Gastroesophageal sphincter (tissue), 4 donors: Measurements from ENCODE around the gene PDE6D. TPM values are rescaled to one million over a fixed set of nuclear protein-coding genes. Genes with fewer than 3 reads are reported as not detected.
A peak's percentile ranks its signal among the peaks of the same experiment; 100 is the strongest.

Experiments used
- ATAC-seq: fragments of 150-250 bp; one replicate; pipeline ENCODE4 v1.9.1; 2016; ENCODE audit warnings: mild to moderate bottlenecking, moderate library complexity
- H3K27ac ChIP-seq, 4 donors: fragments of 200-600 bp; sonication (generic) in 3 of 4; 1 replicate in 3 of 4; 2 replicates in 1 of 4; pipeline ENCODE4 v1.5.1; 2016 to 2019
- H3K27me3 ChIP-seq: fragments of 200-600 bp; sonication (generic); one replicate; pipeline ENCODE4 v1.5.1; 2019
- H3K36me3 ChIP-seq, 2 donors: fragments of 200-600 bp; sonication (generic); one replicate each; pipeline ENCODE4 v1.5.1; 2019; ENCODE audit warnings: control low read depth in 1 of 2
- H3K4me1 ChIP-seq, 3 donors: fragments of 200-600 bp; sonication (generic); 1 replicate in 2 of 3; 2 replicates in 1 of 3; pipeline ENCODE4 v1.5.1; 2016 to 2019; ENCODE audit warnings: control low read depth in 2 of 3
- H3K4me3 ChIP-seq, 2 donors: fragments of 200-600 bp; sonication (generic); one replicate each; pipeline ENCODE4 v1.5.1; 2019; ENCODE audit warnings: mild to moderate bottlenecking in 1 of 2, moderate library complexity in 1 of 2
- H3K9me3 ChIP-seq, 3 donors: fragments of 200-600 bp; sonication (generic); one replicate each; pipeline ENCODE4 v1.5.1; 2017 to 2019; ENCODE audit warnings: control low read depth in 2 of 3
- EP300 ChIP-seq: sonication (generic); formaldehyde crosslinking; IDR thresholded peaks from one replicate; pipeline ENCODE4 v1.6.1; 2017; ENCODE audit warnings: antibody characterized with exemption, mild to moderate bottlenecking
- POLR2A ChIP-seq, 2 donors: fragments of 450-650 bp; IDR thresholded peaks; one replicate each; pipeline ENCODE4 v1.6.1; 2017; ENCODE audit warnings: antibody characterized with exemption in 2 of 2, mild to moderate bottlenecking in 2 of 2, moderate library complexity in 1 of 2
- POLR2AphosphoS5 ChIP-seq: sonication (generic); formaldehyde crosslinking; IDR thresholded peaks from one replicate; pipeline ENCODE4 v1.6.1; 2017; ENCODE audit warnings: antibody characterized with exemption
- WGBS, 2 donors: methylation state at CpG; one replicate each; pipeline ENCODE4 v1.1.5; 2018; ENCODE audit warnings: low coverage in 1 of 2; 5-methylcytosine and 5-hydroxymethylcytosine counted together
- total RNA-seq, 4 donors: library from RNA; depleted of rRNA; stranded (reverse); fragments of >200 nt; gene quantifications; one replicate each; pipeline ENCODE4 v1.1.0, GENCODE V29; 2016
- TF ChIP-seq, protein P1 (sequence below), 4 experiments: fragments of 200-600 bp in 2 of 4; fragments of 450-650 bp in 2 of 4; sonication (generic) in 1 of 4; IDR thresholded peaks; one replicate each; pipeline ENCODE4 v1.5.1; 2017 to 2019; ENCODE audit warnings: antibody characterized with exemption in 4 of 4, mild to moderate bottlenecking in 2 of 4, moderate library complexity in 2 of 4

The PDE6D gene
- total RNA-seq, 4 donors from 2014 or later = 24.3 to 33.7 (median 28.7) TPM

DNA sequence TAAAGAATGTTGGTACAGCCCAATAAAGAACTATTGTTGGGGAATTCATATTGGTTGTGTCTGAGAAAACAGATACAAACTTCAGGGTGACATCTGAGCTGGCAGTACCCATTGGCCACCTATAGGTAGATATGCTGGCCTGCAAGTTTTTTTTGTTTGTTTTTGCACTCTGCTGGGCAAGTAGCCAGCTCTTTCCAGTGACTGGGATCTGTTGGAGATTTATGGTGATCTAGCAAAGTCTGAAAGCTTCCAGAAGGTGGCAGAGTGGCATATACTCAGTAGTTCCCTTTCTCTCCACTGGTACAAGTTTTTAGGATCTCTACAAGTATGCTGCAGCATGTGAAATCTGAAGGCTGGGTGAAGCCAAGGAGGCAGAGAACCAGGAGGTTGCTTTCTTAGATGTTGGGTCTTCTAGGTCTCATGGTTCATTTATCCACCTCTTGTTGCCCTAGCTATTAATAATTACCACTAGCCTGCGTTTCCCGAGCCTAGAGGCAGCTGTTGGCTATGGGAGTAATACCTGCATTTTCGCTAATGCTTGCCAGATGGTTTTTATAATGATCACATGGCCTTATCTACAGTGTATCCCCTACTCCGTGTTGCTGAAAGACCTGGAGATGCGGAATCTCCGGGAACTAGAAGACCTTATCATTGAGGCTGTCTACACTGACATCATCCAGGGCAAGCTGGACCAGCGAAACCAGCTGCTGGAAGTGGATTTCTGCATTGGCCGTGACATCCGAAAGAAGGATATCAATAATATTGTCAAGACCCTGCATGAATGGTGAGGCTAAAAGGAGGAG, 14.6 kb upstream of the PDE6D start:
- H3K36me3 ChIP-seq = peaks cover 0 to 99% of the 10 kb centered on the region in 2 donors
- no peak for TF ChIP-seq POLR2AphosphoS5
- TF ChIP-seq POLR2A (IDR thresholded peaks at IDR 0.05) = no peak
- TF ChIP-seq, protein P1, sequence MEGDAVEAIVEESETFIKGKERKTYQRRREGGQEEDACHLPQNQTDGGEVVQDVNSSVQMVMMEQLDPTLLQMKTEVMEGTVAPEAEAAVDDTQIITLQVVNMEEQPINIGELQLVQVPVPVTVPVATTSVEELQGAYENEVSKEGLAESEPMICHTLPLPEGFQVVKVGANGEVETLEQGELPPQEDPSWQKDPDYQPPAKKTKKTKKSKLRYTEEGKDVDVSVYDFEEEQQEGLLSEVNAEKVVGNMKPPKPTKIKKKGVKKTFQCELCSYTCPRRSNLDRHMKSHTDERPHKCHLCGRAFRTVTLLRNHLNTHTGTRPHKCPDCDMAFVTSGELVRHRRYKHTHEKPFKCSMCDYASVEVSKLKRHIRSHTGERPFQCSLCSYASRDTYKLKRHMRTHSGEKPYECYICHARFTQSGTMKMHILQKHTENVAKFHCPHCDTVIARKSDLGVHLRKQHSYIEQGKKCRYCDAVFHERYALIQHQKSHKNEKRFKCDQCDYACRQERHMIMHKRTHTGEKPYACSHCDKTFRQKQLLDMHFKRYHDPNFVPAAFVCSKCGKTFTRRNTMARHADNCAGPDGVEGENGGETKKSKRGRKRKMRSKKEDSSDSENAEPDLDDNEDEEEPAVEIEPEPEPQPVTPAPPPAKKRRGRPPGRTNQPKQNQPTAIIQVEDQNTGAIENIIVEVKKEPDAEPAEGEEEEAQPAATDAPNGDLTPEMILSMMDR (IDR thresholded peaks at IDR 0.05) = peak in 1 of 4 experiments; percentile 4
- no peak for TF ChIP-seq EP300
- H3K4me3 ChIP-seq = no peak overlapping the region
- H3K9me3 ChIP-seq = no peaks in the 10 kb centered on the region
- 81 to 87% methylated on average over 4 to 6 of the region's 9 CpGs for WGBS, 2 donors
- no peak for ATAC-seq
- H3K27me3 ChIP-seq = no peaks in the 10 kb centered on the region
- no peaks in the 10 kb centered on the region for H3K4me1 ChIP-seq
- H3K27ac ChIP-seq = no peak overlapping the region

DNA sequence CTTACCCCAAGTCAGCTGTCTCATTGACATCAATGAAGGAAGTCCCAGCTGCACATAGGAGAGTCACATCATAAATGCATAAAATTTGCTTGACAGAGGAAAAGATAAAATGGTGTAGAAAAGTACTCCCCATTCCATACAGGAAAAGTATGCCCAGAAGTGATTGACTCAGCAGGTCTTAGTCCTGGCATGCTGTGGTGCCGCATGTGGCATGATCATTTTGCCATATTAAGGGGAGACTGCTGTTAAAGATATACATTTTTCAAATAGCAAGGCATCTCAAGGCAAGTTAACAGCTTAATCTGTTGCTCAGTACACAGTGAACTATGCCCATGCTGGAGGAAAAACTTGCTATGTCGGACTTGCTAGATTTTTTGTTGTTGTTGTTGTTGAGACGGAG, 13.3 kb upstream of the PDE6D start:
- Histone ChIP-seq H3K36me3 (peaks cover 0 to 97% of the 10 kb centered on the region in 2 donors), H3K4me1 (no peaks in the 10 kb centered on the region), H3K9me3 (no peaks in the 10 kb centered on the region), H3K27me3 (no peaks in the 10 kb centered on the region), H3K27ac (no peak overlapping the region), H3K4me3 (no peak overlapping the region)
- 93 to 95% methylated on average over 2 to 3 of the region's 3 CpGs for WGBS, 2 donors
- no peak for TF ChIP-seq EP300
- TF ChIP-seq POLR2AphosphoS5 = no peak
- TF ChIP-seq POLR2A (IDR thresholded peaks at IDR 0.05) = no peak
- TF ChIP-seq, protein P1 (IDR thresholded peaks at IDR 0.05) = no peak
- no peak for ATAC-seq

DNA sequence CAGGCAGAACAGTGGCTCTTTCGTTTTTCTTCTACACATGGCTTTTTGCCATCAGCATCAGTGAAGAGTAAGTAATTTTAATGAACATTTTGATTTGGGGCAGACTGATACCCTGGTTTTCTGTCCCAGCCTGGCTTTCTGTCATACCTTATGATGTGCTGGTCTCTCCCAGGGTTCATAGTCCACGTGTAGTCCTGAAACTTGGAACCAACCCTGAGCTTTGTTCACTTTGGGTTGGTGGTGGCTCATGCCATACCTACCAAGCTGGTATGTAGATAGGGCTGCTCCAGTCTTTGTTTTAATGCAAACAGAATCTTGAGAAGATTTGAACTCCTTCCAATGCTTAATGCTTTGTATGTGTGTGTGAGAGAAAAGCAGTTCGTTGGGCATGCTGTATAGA, 10.0 kb upstream of the PDE6D start:
- no peak for ATAC-seq
- Histone ChIP-seq H3K27ac (no peak overlapping the region), H3K36me3 (peaks cover 0 to 76% of the 10 kb centered on the region in 2 donors), H3K27me3 (no peaks in the 10 kb centered on the region), H3K9me3 (no peaks in the 10 kb centered on the region), H3K4me1 (peaks cover 0 to 28% (median 8%) of the 10 kb centered on the region in 3 donors), H3K4me3 (no peak overlapping the region)
- 48 to 79% methylated on average over 2 to 3 of the region's 3 CpGs for WGBS, 2 donors
- no peak for TF ChIP-seq POLR2A (IDR thresholded peaks at IDR 0.05)
- TF ChIP-seq POLR2AphosphoS5 = no peak
- no peak for TF ChIP-seq EP300
- TF ChIP-seq, protein P1 (IDR thresholded peaks at IDR 0.05) = no peak

DNA sequence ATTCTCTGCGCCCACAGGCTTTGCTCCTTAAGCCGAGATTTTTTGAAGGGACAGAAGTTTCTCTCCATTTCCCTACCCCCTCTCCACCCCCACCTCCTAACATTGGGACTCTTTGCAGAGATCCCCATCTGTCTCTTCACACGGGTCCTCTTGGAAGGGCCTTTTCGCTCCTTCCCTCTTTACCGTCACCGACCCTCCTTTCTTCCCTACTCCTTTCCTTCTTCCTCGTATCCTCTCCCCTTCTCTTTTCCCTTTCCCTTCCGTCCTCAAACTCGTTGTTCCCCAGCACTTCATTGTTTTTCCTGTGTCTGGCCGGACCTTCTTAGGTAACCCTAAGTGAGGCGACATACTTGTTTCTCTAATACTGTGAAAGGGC, 5.8 kb upstream of the PDE6D start:
- no peak for ATAC-seq
- Histone ChIP-seq H3K27me3 (no peaks in the 10 kb centered on the region), H3K9me3 (no peaks in the 10 kb centered on the region), H3K36me3 (peaks cover 0 to 34% of the 10 kb centered on the region in 2 donors), H3K4me1 (peaks cover 0 to 70% (median 23%) of the 10 kb centered on the region in 3 donors), H3K27ac (peak overlapping the region in 3 of 4 donors; percentile 78 to 87 (median 84)), H3K4me3 (peak overlapping the region; percentile 94 to 96)
- TF ChIP-seq POLR2A (IDR thresholded peaks at IDR 0.05) (no peak), POLR2AphosphoS5 (no peak)
- TF ChIP-seq, protein P1 (IDR thresholded peaks at IDR 0.05) = no peak
- WGBS, 2 donors = 11 to 12% methylated on average over 9 to 11 of the region's 11 CpGs
